HEK293 (cell line): ENCODE measurements around the gene CYB5R3.

Source experiments
- BCL6B ChIP-seq: fragments of 450-650 bp; formaldehyde crosslinking; IDR thresholded peaks from 2 replicates; pipeline ENCODE4 v1.5.1; 2017; ENCODE audit warnings: missing biosample characterization, missing genetic modification characterization
- CTCF ChIP-seq: fragments of 450-650 bp; formaldehyde crosslinking; IDR thresholded peaks from 2 replicates; pipeline ENCODE4 v1.5.1; 2016; ENCODE audit warnings: missing biosample characterization, missing genetic modification characterization
- ZBTB6 ChIP-seq: fragments of 450-650 bp; formaldehyde crosslinking; IDR thresholded peaks from 2 replicates; pipeline ENCODE4 v1.5.1; 2017; ENCODE audit warnings: missing biosample characterization, missing genetic modification characterization
- ZNF114 ChIP-seq: fragments of 450-650 bp; formaldehyde crosslinking; IDR thresholded peaks from 2 replicates; pipeline ENCODE4 v1.5.0; 2017; ENCODE audit warnings: missing biosample characterization, missing genetic modification characterization
- ZNF239 ChIP-seq: fragments of 450-650 bp; formaldehyde crosslinking; IDR thresholded peaks from 2 replicates; pipeline ENCODE4 v1.5.1; 2016; ENCODE audit warnings: missing biosample characterization, missing genetic modification characterization

- TF ChIP-seq BCL6B (tag by site-specific recombination) (no peak), CTCF (tag by site-specific recombination) (no peak), ZBTB6 (tag by site-specific recombination) (no peak), ZNF114 (tag by site-specific recombination) (no peak), ZNF239 (tag by site-specific recombination) (no peak)
These were observed 64.1 kb downstream of the CYB5R3 start for GRCh38 chr22:42585096-42585495.
